WTC11 (cell line): Measurements from ENCODE around the gene HSD17B3. TPM values are rescaled to one million over a fixed set of nuclear protein-coding genes. Genes with fewer than 3 reads are reported as not detected.
A peak's percentile ranks its signal among the peaks of the same experiment; 100 is the strongest.

Source experiments
- ATAC-seq: fragments of 200-7000 bp; cut with Tn5 transposase; 2 replicates; pipeline ENCODE4 v1.10.0; 2021; ENCODE audit warnings: mild to moderate bottlenecking, moderate library complexity
- CTCF ChIA-PET: fragments of 300-600 bp; sonication (Branson Sonifier 250); formaldehyde crosslinking; loops from one replicate; lab custom pipeline; 2021; ENCODE audit warnings: antibody characterized with exemption; lab: Charles Lee
- POLR2A ChIA-PET: fragments of 350-600 bp; sonication (Branson Sonifier 250); formaldehyde crosslinking; loops from one replicate; lab custom pipeline; 2021; ENCODE audit warnings: antibody characterized with exemption; lab: Charles Lee
- DNase-seq: peaks from one replicate; pipeline ENCODE4 v3.0.0; 2021; ENCODE audit warnings: low spot score
- H3K27ac Mint-ChIP-seq: 2 replicates; pipeline ENCODE4 v1.8.0; 2021; ENCODE audit warnings: mixed read lengths
- H3K27me3 Mint-ChIP-seq: 2 replicates; pipeline ENCODE4 v1.8.0; 2021; ENCODE audit warnings: low read depth, mild to moderate bottlenecking, moderate library complexity, mixed read lengths
- H3K36me3 Mint-ChIP-seq: 2 replicates; pipeline ENCODE4 v1.8.0; 2021; ENCODE audit warnings: mixed read lengths
- H3K4me1 Mint-ChIP-seq: 2 replicates; pipeline ENCODE4 v1.8.0; 2022; ENCODE audit warnings: mixed read lengths
- H3K4me3 Mint-ChIP-seq: 2 replicates; pipeline ENCODE4 v1.8.0; 2021; ENCODE audit warnings: mild to moderate bottlenecking, moderate library complexity, mixed read lengths
- H3K9me3 Mint-ChIP-seq: 2 replicates; pipeline ENCODE4 v1.8.0; 2021; ENCODE audit warnings: mixed read lengths
- ATF1 ChIP-seq: sonication (generic); formaldehyde crosslinking; IDR thresholded peaks from 2 replicates; pipeline ENCODE4 v1.8.1; 2023; ENCODE audit warnings: mild to moderate bottlenecking, moderate library complexity, missing genetic modification reagents
- ELF4 ChIP-seq: sonication (generic); formaldehyde crosslinking; IDR thresholded peaks from 2 replicates; pipeline ENCODE4 v1.8.1; 2022; ENCODE audit warnings: low read depth, mild to moderate bottlenecking, moderate library complexity, missing genetic modification reagents
- FOXP1 ChIP-seq: sonication (generic); formaldehyde crosslinking; IDR thresholded peaks from 2 replicates; pipeline ENCODE4 v1.8.0; 2022; ENCODE audit warnings: missing genetic modification reagents, mild to moderate bottlenecking, moderate library complexity, borderline replicate concordance
- FOXP4 ChIP-seq: sonication (generic); formaldehyde crosslinking; IDR thresholded peaks from 2 replicates; pipeline ENCODE4 v1.8.0; 2022; ENCODE audit warnings: mild to moderate bottlenecking, missing genetic modification reagents
- IRF2 ChIP-seq: sonication (generic); formaldehyde crosslinking; IDR thresholded peaks from 2 replicates; pipeline ENCODE4 v1.8.0; 2022; ENCODE audit warnings: low read depth, missing genetic modification reagents, borderline replicate concordance
- JAZF1 ChIP-seq: fragments of 250-450 bp; sonication (Bioruptor Pico); IDR thresholded peaks from 2 replicates; pipeline ENCODE4 v1.9.0; 2021; ENCODE audit warnings: moderate library complexity, mild to moderate bottlenecking, inconsistent platforms
- MAX ChIP-seq: sonication (generic); formaldehyde crosslinking; IDR thresholded peaks from 2 replicates; pipeline ENCODE4 v1.8.0; 2022; ENCODE audit warnings: mild to moderate bottlenecking, missing genetic modification reagents
- MLX ChIP-seq: sonication (generic); formaldehyde crosslinking; IDR thresholded peaks from 2 replicates; pipeline ENCODE4 v1.8.1; 2023; ENCODE audit warnings: mild to moderate bottlenecking, missing genetic modification reagents, moderate library complexity
- NFYB ChIP-seq: sonication (generic); formaldehyde crosslinking; conservative IDR thresholded peaks from 2 replicates; pipeline ENCODE4 v1.8.0; 2022; ENCODE audit warnings: low read depth, missing genetic modification reagents
- NR1H2 ChIP-seq: sonication (generic); formaldehyde crosslinking; IDR thresholded peaks from 2 replicates; pipeline ENCODE4 v1.9.0; 2021; ENCODE audit warnings: mild to moderate bottlenecking, moderate library complexity, missing genetic modification reagents
- RORB ChIP-seq: fragments of 250-450 bp; sonication (Bioruptor Pico); IDR thresholded peaks from 2 replicates; pipeline ENCODE4 v1.9.0; 2021; ENCODE audit warnings: mild to moderate bottlenecking
- SMAD4 ChIP-seq: sonication (generic); formaldehyde crosslinking; IDR thresholded peaks from 2 replicates; pipeline ENCODE4 v1.8.0; 2022; ENCODE audit warnings: mild to moderate bottlenecking, missing genetic modification reagents
- TP53 ChIP-seq: sonication (generic); formaldehyde crosslinking; IDR thresholded peaks from 2 replicates; pipeline ENCODE4 v1.8.1; 2023; ENCODE audit warnings: mild to moderate bottlenecking, missing genetic modification reagents
- USF1 ChIP-seq: sonication (generic); formaldehyde crosslinking; IDR thresholded peaks from 2 replicates; pipeline ENCODE4 v1.8.0; 2022; ENCODE audit warnings: mild to moderate bottlenecking, missing genetic modification reagents
- ZBTB43 ChIP-seq: sonication (generic); formaldehyde crosslinking; IDR thresholded peaks from 2 replicates; pipeline ENCODE4 v1.8.1; 2023; ENCODE audit warnings: mild to moderate bottlenecking, missing genetic modification reagents
- ZMAT4 ChIP-seq: fragments of 250-450 bp; sonication (Bioruptor Pico); IDR thresholded peaks from 2 replicates; pipeline ENCODE4 v1.9.0; 2021; ENCODE audit warnings: mild to moderate bottlenecking
- ZNF219 ChIP-seq: sonication (generic); formaldehyde crosslinking; IDR thresholded peaks from 2 replicates; pipeline ENCODE4 v1.8.0; 2023; ENCODE audit warnings: missing genetic modification reagents, mild to moderate bottlenecking, borderline replicate concordance
- ZNF263 ChIP-seq: sonication (generic); formaldehyde crosslinking; IDR thresholded peaks from 2 replicates; pipeline ENCODE4 v1.8.1; 2022; ENCODE audit warnings: low read depth, mild to moderate bottlenecking, moderate library complexity, missing genetic modification reagents
- ZNF281 ChIP-seq: sonication (generic); formaldehyde crosslinking; IDR thresholded peaks from 2 replicates; pipeline ENCODE4 v1.8.0; 2023; ENCODE audit warnings: mild to moderate bottlenecking, missing genetic modification reagents
- ZNF317 ChIP-seq: sonication (generic); formaldehyde crosslinking; IDR thresholded peaks from 2 replicates; pipeline ENCODE4 v1.8.1; 2023; ENCODE audit warnings: low read depth, mild to moderate bottlenecking, moderate library complexity, missing genetic modification reagents, borderline replicate concordance
- ZNF396 ChIP-seq: fragments of 250-450 bp; sonication (Bioruptor Pico); IDR thresholded peaks from 2 replicates; pipeline ENCODE4 v1.8.0; 2021; ENCODE audit warnings: mild to moderate bottlenecking, moderate library complexity, borderline replicate concordance
- total RNA-seq: library from RNA; stranded (reverse); gene quantifications from 3 replicates; pipeline ENCODE4 v1.2.3, GENCODE V29; 2021

HSD17B3 gene
- total RNA-seq, 1 experiment from 2014 or later = not detected

- peaks cover 5% of the 10 kb centered on the region for H3K36me3 Mint-ChIP-seq
- no peak for TF ChIP-seq ZNF281 (CRISPR knock-in tag)
- TF ChIP-seq NFYB (CRISPR knock-in tag) = no peak
- TF ChIP-seq ZMAT4 = no peak
- TF ChIP-seq ELF4 (CRISPR knock-in tag) = no peak
- no peak for TF ChIP-seq FOXP1
- TF ChIP-seq ATF1 (CRISPR knock-in tag) = no peak
- no peak for TF ChIP-seq ZNF396 (CRISPR knock-in tag)
- no peak for TF ChIP-seq MAX (CRISPR knock-in tag)
- TF ChIP-seq JAZF1 (CRISPR knock-in tag) = no peak
- TF ChIP-seq RORB (CRISPR knock-in tag) = no peak
- TF ChIP-seq IRF2 = no peak
- TF ChIP-seq SMAD4 (CRISPR knock-in tag) = no peak
- no peak for TF ChIP-seq ZNF219 (CRISPR knock-in tag)
- no peak for ATAC-seq
- ChIA-PET POLR2A (interaction anchor here (0.7 kb wide), 1 partner anchor 198 kb away, joined by 7 read pairs; no protein-coding TSS in a partner anchor), CTCF (interaction anchor here (0.6 to 3.5 kb wide), 39 partner anchors 8 to 1049 kb away, joined by 3 to 19 read pairs (median 4); partner anchors contain the start of genes ERCC6L2 and FANCC)
- peak overlapping the region; percentile 54; the same call in 1 of the 2 replicates for H3K4me3 Mint-ChIP-seq
- H3K27ac Mint-ChIP-seq = no peak overlapping the region
- DNase-seq = no peak
- peaks cover 10% of the 10 kb centered on the region for H3K9me3 Mint-ChIP-seq
- peaks cover 27% of the 10 kb centered on the region for H3K27me3 Mint-ChIP-seq
- peaks cover 18% of the 10 kb centered on the region for H3K4me1 Mint-ChIP-seq
These were observed 84.7 kb downstream of the HSD17B3 start for GRCh38 chr9:96217294-96217707.

- ATAC-seq (no peak), DNase-seq (no peak)
- H3K4me3 Mint-ChIP-seq = no peak overlapping the region
- H3K9me3 Mint-ChIP-seq = peaks cover 10% of the 10 kb centered on the region
- CTCF ChIA-PET = interaction anchor here (1.0 to 2.4 kb wide), 12 partner anchors 30 to 480 kb away, joined by 3 to 19 read pairs (median 8); no protein-coding TSS in a partner anchor
- POLR2A ChIA-PET = no interaction called here
- H3K27ac Mint-ChIP-seq = no peak overlapping the region
- H3K36me3 Mint-ChIP-seq = peaks cover 5% of the 10 kb centered on the region
- H3K4me1 Mint-ChIP-seq = peaks cover 18% of the 10 kb centered on the region
- no peak for TF ChIP-seq MLX
- no peak for TF ChIP-seq ZNF317 (CRISPR knock-in tag)
- TF ChIP-seq USF1 (CRISPR knock-in tag) = no peak
- TF ChIP-seq ZBTB43 (CRISPR knock-in tag) = no peak
- no peak for TF ChIP-seq IRF2
- no peak for TF ChIP-seq FOXP4 (CRISPR knock-in tag)
- no peak for TF ChIP-seq ZMAT4
- TF ChIP-seq NR1H2 = no peak
- TF ChIP-seq MAX (CRISPR knock-in tag) = no peak
- TF ChIP-seq TP53 (CRISPR knock-in tag) = no peak
- no peak for TF ChIP-seq ZNF263
- TF ChIP-seq, all 79 proteins: peak for 0
- peaks cover 27% of the 10 kb centered on the region for H3K27me3 Mint-ChIP-seq
These were observed 85.4 kb downstream of the HSD17B3 start for GRCh38 chr9:96216583-96216982.
